H1 (cell line): ENCODE results near the gene SESN1. TPM values are rescaled to one million over a fixed set of nuclear protein-coding genes. Genes with fewer than 3 reads are reported as not detected.

Experiments used
- CTCF ChIA-PET: fragments of 300-600 bp; sonication (Branson Sonifier 250); formaldehyde crosslinking; loops from one replicate; lab custom pipeline; 2021; ENCODE audit not compliant: partially characterized antibody; lab: Charles Lee
- POLR2A ChIA-PET: fragments of 300-600 bp; sonication (Branson Sonifier 250); formaldehyde crosslinking; loops from one replicate; lab custom pipeline; 2021; ENCODE audit warnings: inconsistent platforms; ENCODE audit not compliant: partially characterized antibody; lab: Charles Lee
- DNase-seq, 2 experiments: peaks; one replicate each; pipeline versions ENCODE4 v3.0.0 to v3.0.0-alpha.2; 2010 to 2022; ENCODE audit warnings: low spot score in 2 of 2, low read depth in 1 of 2, mixed read lengths in 1 of 2
- FAIRE-seq: peaks from 2 replicates; lab custom pipeline; 2011; peaks lifted over from hg19 to GRCh38; lab: Jason Lieb, UNC
- H2AFZ ChIP-seq: 2 replicates; pipeline ENCODE4 v1.8.1; 2012; ENCODE audit warnings: low read length, inconsistent platforms
- H2AK5ac ChIP-seq: 2 replicates; pipeline ENCODE4 v1.6.1; 2013; ENCODE audit warnings: low read depth, low read length
- H2BK120ac ChIP-seq: replicated peaks from 2 replicates; pipeline ENCODE3; 2013; ENCODE audit warnings: low read depth, low read length, inconsistent platforms
- H2BK12ac ChIP-seq: 2 replicates; pipeline ENCODE4 v1.6.1; 2013; ENCODE audit warnings: low read depth, low read length
- H2BK15ac ChIP-seq: 2 replicates; pipeline ENCODE4 v1.6.1; 2013; ENCODE audit warnings: low read length
- H2BK20ac ChIP-seq: 2 replicates; pipeline ENCODE4 v1.6.1; 2013; ENCODE audit warnings: low read length
- H2BK5ac ChIP-seq: 2 replicates; pipeline ENCODE4 v1.6.1; 2013; ENCODE audit warnings: low read depth, low read length
- H3K14ac ChIP-seq: 2 replicates; pipeline ENCODE4 v1.6.1; 2013; ENCODE audit warnings: inconsistent platforms; ENCODE audit not compliant: insufficient read length
- H3K18ac ChIP-seq: 2 replicates; pipeline ENCODE4 v1.6.1; 2013; ENCODE audit warnings: low read length; ENCODE audit errors: extremely low read depth
- H3K23ac ChIP-seq: 2 replicates; pipeline ENCODE4 v1.6.1; 2013; ENCODE audit warnings: inconsistent platforms; ENCODE audit not compliant: insufficient read length
- H3K23me2 ChIP-seq: 2 replicates; pipeline ENCODE4 v1.6.1; 2013; ENCODE audit warnings: low read depth, low read length
- H3K27ac ChIP-seq: 2 replicates; pipeline ENCODE4 v1.6.1; 2011; ENCODE audit warnings: low read depth, low read length, inconsistent platforms
- H3K27me3 ChIP-seq, 4 experiments: replicated peaks in 1 of 4; 1 replicate in 1 of 4; 2 replicates in 3 of 4; pipeline versions ENCODE4 v1.6.1 to v1.8.1; 2011 to 2013; ENCODE audit warnings: low read length in 3 of 4, mild to moderate bottlenecking in 3 of 4, inconsistent platforms in 2 of 4, mixed read lengths in 2 of 4, moderate library complexity in 1 of 4; ENCODE audit not compliant: control insufficient read depth in 3 of 4, insufficient read depth in 3 of 4; ENCODE audit errors: extremely low read depth in 1 of 4
- H3K36me3 ChIP-seq, 4 experiments: 2 replicates each; pipeline versions ENCODE4 v1.6.1 to v1.8.1; 2011 to 2013; ENCODE audit warnings: mild to moderate bottlenecking in 4 of 4, low read length in 3 of 4, moderate library complexity in 2 of 4, control low read depth in 1 of 4, inconsistent platforms in 1 of 4; ENCODE audit not compliant: insufficient read depth in 4 of 4, control insufficient read depth in 2 of 4
- H3K4ac ChIP-seq: replicated peaks from 2 replicates; pipeline ENCODE3; 2013; ENCODE audit warnings: low read length, low read depth, mixed read lengths, inconsistent platforms; ENCODE audit not compliant: insufficient read length
- H3K4me1 ChIP-seq, 4 experiments: replicated peaks in 1 of 4; 1 replicate in 1 of 4; 2 replicates in 3 of 4; pipeline versions ENCODE4 v1.6.1 to v1.8.1; 2011 to 2013; ENCODE audit warnings: low read length in 3 of 4, inconsistent platforms in 2 of 4, mixed read lengths in 1 of 4; ENCODE audit not compliant: insufficient read depth in 4 of 4, control insufficient read depth in 3 of 4
- H3K4me2 ChIP-seq, 2 experiments: 2 replicates each; pipeline versions ENCODE4 v1.6.1 to v1.8.1; 2011 to 2013; ENCODE audit warnings: low read depth in 2 of 2, low read length in 2 of 2, control low read depth in 1 of 2, inconsistent platforms in 1 of 2, mild to moderate bottlenecking in 1 of 2; ENCODE audit not compliant: insufficient read depth in 1 of 2
- H3K4me3 ChIP-seq, 4 experiments: fragments of 200-600, 300-600 bp in 1 of 4; sonication (generic), shearing (Covaris generic), sonication (Bioruptor Twin) in 1 of 4; 2 replicates each; pipeline versions ENCODE4 v1.5.1 to v1.8.1; 2011 to 2016; ENCODE audit warnings: low read length in 4 of 4, low read depth in 3 of 4, control low read depth in 2 of 4, inconsistent platforms in 2 of 4, mild to moderate bottlenecking in 2 of 4, mixed read lengths in 1 of 4, moderate library complexity in 1 of 4; ENCODE audit not compliant: insufficient read depth in 2 of 4; ENCODE audit errors: extremely low read depth in 1 of 4
- H3K56ac ChIP-seq: replicated peaks from 2 replicates; pipeline ENCODE3; 2013; ENCODE audit warnings: low read depth, mild to moderate bottlenecking, mixed read lengths, low read length, inconsistent platforms; ENCODE audit not compliant: insufficient read length
- H3K79me1 ChIP-seq: 2 replicates; pipeline ENCODE4 v1.6.1; 2013; ENCODE audit warnings: low read depth, low read length, control low read depth
- H3K79me2 ChIP-seq, 2 experiments: 2 replicates each; pipeline versions ENCODE4 v1.6.1 to v1.8.1; 2012 to 2013; ENCODE audit warnings: low read length in 2 of 2, mild to moderate bottlenecking in 2 of 2, inconsistent platforms in 1 of 2; ENCODE audit not compliant: insufficient read depth in 2 of 2, control insufficient read depth in 1 of 2
- H3K9ac ChIP-seq, 4 experiments: replicated peaks in 1 of 4; 1 replicate in 1 of 4; 2 replicates in 3 of 4; pipeline versions ENCODE4 v1.6.1 to v1.8.1; 2011 to 2013; ENCODE audit warnings: low read depth in 3 of 4, low read length in 3 of 4, control low read depth in 2 of 4, mild to moderate bottlenecking in 2 of 4, moderate library complexity in 2 of 4, inconsistent platforms in 1 of 4; ENCODE audit errors: extremely low read depth in 1 of 4
- H3K9me3 ChIP-seq, 2 experiments: 2 replicates each; pipeline versions ENCODE4 v1.6.1 to v1.8.1; 2012 to 2013; ENCODE audit warnings: mild to moderate bottlenecking in 2 of 2, moderate library complexity in 2 of 2, control low read depth in 1 of 2, inconsistent platforms in 1 of 2, low read depth in 1 of 2, low read length in 1 of 2, mixed read lengths in 1 of 2; ENCODE audit not compliant: insufficient read depth in 2 of 2
- H4K20me1 ChIP-seq, 2 experiments: replicated peaks in 1 of 2; 2 replicates each; pipeline versions ENCODE3 to v1.8.1; 2011 to 2013; ENCODE audit warnings: inconsistent platforms in 2 of 2, low read length in 2 of 2, mild to moderate bottlenecking in 1 of 2; ENCODE audit not compliant: insufficient read depth in 2 of 2, control insufficient read depth in 1 of 2
- H4K5ac ChIP-seq: 2 replicates; pipeline ENCODE4 v1.6.1; 2013; ENCODE audit warnings: low read length, low read depth, mixed read lengths, inconsistent platforms; ENCODE audit not compliant: insufficient read length
- H4K8ac ChIP-seq: 2 replicates; pipeline ENCODE4 v1.8.0; 2013; ENCODE audit warnings: mild to moderate bottlenecking, moderate library complexity, low read length, inconsistent platforms; ENCODE audit not compliant: insufficient read depth; ENCODE audit errors: extremely low read depth
- H4K91ac ChIP-seq: replicated peaks from 2 replicates; pipeline ENCODE3; 2013; ENCODE audit warnings: low read length, mixed read lengths, inconsistent platforms; ENCODE audit not compliant: insufficient read length
- RBBP5 ChIP-seq: IDR thresholded peaks from 2 replicates; pipeline ENCODE4 v1.7.1; 2012; ENCODE audit warnings: low read depth, mild to moderate bottlenecking, inconsistent platforms, low read length, moderate library complexity, borderline replicate concordance
- polyA plus RNA-seq, 7 experiments: library from polyadenylated mRNA; depleted of rRNA in 3 of 7; stranded (reverse) in 5 of 7; unstranded in 2 of 7; fragments of >200 nt in 5 of 7; fragments of 200-250 nt in 2 of 7; gene quantifications; 1 replicate in 5 of 7; 2 replicates in 1 of 7; 4 replicates in 1 of 7; pipeline versions ENCODE4 v1.2.1 to v1.2.3, GENCODE V29; 2011 to 2013; ENCODE audit warnings: missing spikeins in 2 of 7, mixed read lengths in 2 of 7
- total RNA-seq: library from RNA; stranded (reverse); fragmentation: NEBNext Ultra II Directional; extraction: Animal tissue kit (Norgen Biotek cat#: 25700); gene quantifications from 2 replicates; pipeline ENCODE4 v1.2.1, GENCODE V29; 2021

SESN1 gene
- total and polyA plus RNA-seq, 2 of the 8 experiments (the other 6 are each of a cell fraction or from before 2014, with no cell fraction given), result 12.8 to 15.6 TPM

DNA sequence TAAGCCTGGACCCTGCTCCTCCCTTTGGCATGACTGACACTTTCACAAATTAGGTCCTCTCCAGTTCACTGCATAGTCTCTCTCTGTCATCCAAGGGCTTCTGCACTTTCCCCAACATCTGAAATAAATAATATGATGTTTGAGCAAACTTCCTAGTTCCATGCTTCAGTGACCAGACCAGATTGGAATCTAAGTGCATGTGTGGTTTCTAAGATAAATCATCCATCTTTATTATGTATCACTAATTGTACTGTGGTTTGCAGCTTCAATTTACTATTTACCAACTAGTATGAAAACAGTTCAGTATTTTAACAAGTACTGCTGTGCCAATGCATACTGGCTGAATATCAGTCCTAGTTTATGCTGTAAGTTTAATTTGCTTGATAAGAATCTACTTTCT lies 18.7 kb downstream of the SESN1 start:
- Histone ChIP-seq H3K18ac (no peak overlapping the region), H2AFZ (no peak overlapping the region), H3K79me2 (no peaks in the 10 kb centered on the region), H3K23me2 (no peaks in the 10 kb centered on the region), H3K14ac (no peak overlapping the region), H3K23ac (no peak overlapping the region), H2BK15ac (no peak overlapping the region), H4K8ac (no peak overlapping the region), H3K79me1 (no peaks in the 10 kb centered on the region), H4K5ac (no peak overlapping the region), H2AK5ac (no peak overlapping the region), H3K4me2 (no peak overlapping the region), H2BK5ac (no peak overlapping the region), H3K4me1 (no peaks in the 10 kb centered on the region), H3K4ac (no peak overlapping the region), H3K9me3 (no peaks in the 10 kb centered on the region), H3K9ac (no peak overlapping the region), H3K56ac (no peak overlapping the region), H3K27me3 (no peaks in the 10 kb centered on the region), H2BK120ac (no peak overlapping the region), H3K36me3 (no peaks in the 10 kb centered on the region), H3K4me3 (no peak overlapping the region), H4K20me1 (no peaks in the 10 kb centered on the region), H4K91ac (no peak overlapping the region), H2BK12ac (no peak overlapping the region), H3K27ac (no peak overlapping the region), H2BK20ac (no peak overlapping the region)
- ChIA-PET CTCF (interaction anchor here (0.8 to 6.0 kb wide), 6 partner anchors 8 to 534 kb away, joined by 3 to 64 read pairs (median 4); partner anchors contain the start of gene SESN1), POLR2A (interaction anchor here (0.6 kb wide), 1 partner anchor 156 kb away, joined by 3 read pairs; no protein-coding TSS in a partner anchor)
- DNase-seq, result no peak
- no peak for FAIRE-seq
- TF ChIP-seq RBBP5, result no peak
